NCI-H82 (cell line): ENCODE data around the gene TSPAN12.
A peak's percentile ranks its signal among the peaks of the same experiment; 100 is the strongest.
"Not testable (repeated sequence)": the region's sequence is repeated elsewhere in the genome, so short reads cannot be mapped to it uniquely, and the experiment has no call there.

Source experiments
- DNase-seq: peaks from one replicate; lab custom pipeline; 2025; lab: John Stamatoyannopoulos, UW

TSPAN12 gene, protein sequence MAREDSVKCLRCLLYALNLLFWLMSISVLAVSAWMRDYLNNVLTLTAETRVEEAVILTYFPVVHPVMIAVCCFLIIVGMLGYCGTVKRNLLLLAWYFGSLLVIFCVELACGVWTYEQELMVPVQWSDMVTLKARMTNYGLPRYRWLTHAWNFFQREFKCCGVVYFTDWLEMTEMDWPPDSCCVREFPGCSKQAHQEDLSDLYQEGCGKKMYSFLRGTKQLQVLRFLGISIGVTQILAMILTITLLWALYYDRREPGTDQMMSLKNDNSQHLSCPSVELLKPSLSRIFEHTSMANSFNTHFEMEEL

GRCh38 chr7:120857588-120858573, at the start of gene TSPAN12:
Gene TSPAN12 (minus strand): TSS chr7:120858144. CDS start chr7:120856763, 1,381 bp downstream.
- DNase-seq = peak; percentile 86

DNA sequence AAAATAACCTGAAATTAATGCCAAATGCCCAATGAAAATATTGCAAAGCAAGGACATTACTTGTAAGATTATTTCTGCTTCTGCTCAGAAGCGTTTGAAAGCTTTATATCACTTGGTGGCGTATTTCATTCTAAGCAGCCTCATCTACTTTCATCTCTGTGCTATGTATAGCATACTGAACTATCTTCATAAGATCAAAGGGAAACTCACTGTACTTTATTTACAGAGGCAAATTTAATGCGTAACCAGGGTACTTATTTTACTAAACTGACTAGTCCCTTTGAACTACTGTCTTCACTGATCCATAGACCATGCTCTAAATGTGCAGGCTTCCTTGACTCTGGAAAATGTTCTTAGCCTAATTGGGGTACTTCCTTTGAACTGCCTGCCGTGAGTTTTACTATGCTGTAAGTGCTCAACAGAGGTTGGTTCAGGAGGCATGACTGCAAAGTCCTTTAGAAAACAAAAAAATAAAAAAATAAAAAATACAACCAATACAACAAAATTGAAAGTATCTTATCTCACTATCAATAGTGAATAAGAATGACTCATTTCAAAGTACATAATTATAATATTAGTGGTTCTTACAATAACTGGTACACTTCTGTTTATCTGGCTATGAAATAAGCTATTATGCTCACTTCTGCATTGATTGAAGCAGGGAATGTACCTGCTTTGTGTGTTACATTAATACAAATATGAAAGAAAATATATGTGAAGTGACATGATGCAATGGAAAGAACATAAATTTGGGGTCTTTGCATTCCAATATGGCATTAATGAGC, 41.0 kb upstream of the TSPAN12 start:
- DNase-seq = no peak

- not testable (repeated sequence) for DNase-seq
Observed at GRCh38 chr7:120895253-120895652, 37.3 kb upstream of the TSPAN12 start.

DNA sequence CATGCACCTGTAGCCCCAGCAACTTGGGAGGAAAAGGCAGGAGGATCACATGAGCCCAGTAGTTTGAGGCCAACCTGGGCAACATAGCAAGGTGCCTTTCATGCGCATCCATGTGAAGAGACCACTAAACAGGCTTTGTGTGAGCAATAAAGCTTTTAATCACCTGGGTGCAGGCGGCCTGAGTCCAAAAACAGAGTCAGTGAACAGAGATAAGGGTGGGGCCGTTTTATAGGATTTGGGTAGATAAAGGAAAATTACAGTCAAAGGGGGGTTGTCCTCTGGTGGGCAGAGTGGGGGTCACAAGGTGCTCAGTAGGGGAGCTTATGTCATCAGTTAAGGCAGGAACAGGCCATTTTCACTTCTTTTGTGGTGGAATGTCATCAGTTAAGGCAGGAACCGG, 27.7 kb upstream of the TSPAN12 start:
- peak; percentile 27 for DNase-seq

- DNase-seq = peak; percentile 36
Observed at GRCh38 chr7:120877701-120878100, 19.8 kb upstream of the TSPAN12 start.

DNA sequence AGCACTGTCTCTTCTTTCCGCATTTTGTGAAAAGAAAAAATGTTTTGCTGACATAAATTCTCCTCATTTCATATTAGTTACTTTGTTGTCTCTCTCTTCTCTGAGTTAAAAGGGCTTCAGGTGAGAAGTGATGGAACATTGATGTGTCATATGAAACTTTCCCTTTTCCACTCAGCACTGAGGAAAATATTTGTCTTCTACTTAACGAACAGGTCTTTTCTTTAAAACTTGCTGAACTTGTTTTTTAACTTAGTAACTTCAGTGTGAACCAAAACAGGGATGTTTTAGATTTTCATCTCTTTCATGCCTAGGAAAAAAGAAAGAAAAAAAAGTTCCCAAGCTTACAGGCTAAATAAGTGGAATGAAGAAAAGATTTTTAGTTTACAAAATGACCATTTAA, 19.0 kb upstream of the TSPAN12 start:
- no peak for DNase-seq

DNA sequence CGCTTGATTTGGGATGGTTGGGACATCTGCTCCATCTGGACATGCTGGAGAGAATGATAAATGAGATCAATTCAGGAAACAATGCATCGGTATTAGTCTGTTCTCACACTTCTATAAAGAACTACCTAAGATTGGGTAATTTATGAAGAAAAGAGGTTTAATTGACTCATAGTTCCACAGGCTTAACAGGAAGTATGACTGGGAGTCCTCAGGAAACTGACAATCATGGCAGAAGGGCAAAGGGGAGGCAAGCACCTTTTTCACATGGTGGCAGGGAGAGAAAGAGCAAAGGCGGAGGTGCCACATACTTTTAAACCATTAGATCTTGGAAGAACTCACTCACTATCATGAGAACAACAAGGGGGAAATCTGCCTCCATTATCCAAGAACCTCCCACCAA, 16.8 kb upstream of the TSPAN12 start:
- DNase-seq = peak; percentile 58

DNA sequence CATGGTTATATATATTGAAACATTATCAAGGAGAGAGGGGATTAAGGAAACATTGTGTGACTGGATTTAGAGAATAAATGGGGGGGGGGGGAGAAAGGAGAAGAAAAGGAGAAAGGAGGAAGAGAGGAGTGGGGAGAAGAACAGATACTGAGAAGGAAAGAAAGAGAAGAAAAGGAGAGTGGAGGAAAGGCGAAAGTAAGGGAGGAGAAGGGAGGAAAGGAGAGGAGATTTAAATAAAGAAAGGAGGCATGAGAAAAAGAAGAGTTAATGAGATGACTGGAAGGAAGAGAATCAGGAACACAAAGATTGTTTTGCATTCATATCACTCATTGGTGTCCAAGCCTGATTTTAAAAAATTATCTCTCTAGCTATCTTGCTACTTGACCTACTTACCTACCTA, 16.1 kb upstream of the TSPAN12 start:
- no peak for DNase-seq

GRCh38 chr7:120873401-120873800, 15.5 kb upstream of the TSPAN12 start:
- DNase-seq = no peak

GRCh38 chr7:120869700-120870099, 11.8 kb upstream of the TSPAN12 start:
- no peak for DNase-seq

DNA sequence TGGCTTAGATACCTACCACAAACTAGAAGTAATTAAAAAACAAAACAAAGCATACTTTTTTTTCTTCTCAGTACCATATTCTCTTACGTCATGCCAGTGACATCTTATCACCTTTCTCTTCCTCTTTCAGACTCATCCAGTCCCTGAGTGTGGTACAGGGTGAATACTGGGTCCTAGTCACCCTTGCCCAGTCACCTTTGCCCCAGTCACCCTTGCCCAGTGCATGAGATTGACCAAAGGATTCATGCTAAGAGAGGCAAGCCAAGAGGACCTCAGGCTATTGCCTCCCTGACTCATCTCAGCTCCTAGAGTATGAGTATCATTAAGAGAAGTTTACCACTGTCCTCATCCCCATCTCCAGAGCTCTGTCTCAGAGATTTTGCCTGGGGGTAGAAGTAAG, 10.0 kb upstream of the TSPAN12 start:
- no peak for DNase-seq

GRCh38 chr7:120865191-120865981, 7.4 kb upstream of the TSPAN12 start:
- DNase-seq = no peak

DNA sequence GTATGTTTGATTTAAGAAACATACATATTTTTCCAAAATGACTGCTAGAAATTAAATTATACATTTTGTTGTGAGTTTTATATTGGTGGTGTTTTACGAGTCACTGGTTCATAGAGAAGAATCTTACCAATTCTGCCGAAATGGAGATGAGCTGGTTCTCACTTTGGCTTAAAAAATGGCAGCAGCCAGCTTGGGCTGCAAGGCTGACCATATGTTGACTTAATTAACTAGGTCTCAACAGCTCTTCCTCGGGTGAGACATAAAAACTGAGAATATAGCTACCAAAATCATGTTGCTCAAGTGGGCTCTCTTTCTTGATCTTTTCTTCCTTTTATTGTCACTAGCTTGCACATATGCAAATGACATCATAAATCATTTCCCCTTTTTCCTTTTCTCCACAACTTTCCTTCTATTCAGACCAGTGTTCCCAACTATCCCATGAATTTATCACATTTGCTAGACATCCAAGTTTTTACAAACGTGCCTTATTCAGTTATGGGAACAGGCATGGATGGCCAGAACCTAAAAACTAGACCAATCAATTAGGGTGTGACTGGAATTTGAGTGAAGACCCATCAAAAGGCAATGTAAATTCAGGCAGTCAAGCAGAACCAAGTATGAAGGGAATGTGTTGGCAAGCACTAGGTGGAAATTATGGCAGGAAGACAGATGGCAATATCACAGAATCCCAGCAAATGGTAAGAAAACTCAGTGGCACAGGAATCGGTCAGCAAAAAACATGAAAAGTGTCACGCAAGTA, 6.4 kb upstream of the TSPAN12 start:
- peak; percentile 21 for DNase-seq

DNA sequence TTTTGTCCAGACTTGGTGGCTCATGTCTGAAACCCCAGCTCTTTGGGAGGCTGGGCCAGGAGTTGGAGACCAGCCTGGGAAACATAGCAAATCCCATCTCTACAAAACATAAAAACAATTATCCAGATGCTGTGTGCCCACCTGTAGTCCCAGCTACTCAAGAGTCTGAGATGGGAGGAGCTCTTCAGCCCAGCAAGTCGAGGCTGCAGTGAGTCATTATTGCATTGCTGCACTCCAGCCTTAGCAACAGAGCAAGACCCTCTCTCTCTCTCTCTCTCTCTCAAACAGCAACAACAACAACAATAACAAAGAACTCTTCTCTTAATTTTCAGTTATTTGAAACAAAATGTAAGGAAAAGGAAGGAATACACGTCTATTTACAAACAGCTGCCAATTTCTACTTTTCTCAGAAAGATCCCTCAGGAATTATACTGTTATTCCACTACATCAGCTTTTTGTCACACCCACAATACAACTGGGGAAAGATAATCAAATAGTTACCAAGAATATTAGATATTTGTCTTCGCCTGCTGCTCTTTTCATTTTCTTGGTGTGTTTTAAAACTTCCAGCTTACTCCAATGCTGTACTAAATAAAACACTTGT, 5.1 kb upstream of the TSPAN12 start:
- DNase-seq = no peak

GRCh38 chr7:120860156-120860555, 2.2 kb upstream of the TSPAN12 start:
- no peak for DNase-seq

DNA sequence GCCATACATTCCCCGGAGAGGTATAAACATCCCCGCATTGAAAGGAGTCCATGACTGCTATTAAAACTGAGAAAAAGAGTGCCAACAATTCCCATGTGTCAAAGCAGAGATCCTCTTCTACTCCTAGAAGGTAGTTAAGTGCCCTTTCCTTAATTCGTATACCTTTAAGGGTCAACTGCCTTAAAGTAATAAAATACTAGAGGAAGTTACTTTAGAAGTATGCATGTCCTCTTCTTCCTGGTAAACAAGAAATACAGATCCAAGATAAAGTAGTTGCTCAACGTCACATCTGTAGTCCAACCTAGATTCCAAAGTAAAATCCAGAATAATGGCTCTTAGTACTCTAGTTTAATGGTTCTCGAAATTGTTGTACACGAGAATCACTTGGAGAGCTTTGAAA, 1.5 kb upstream of the TSPAN12 start:
- DNase-seq = no peak

DNA sequence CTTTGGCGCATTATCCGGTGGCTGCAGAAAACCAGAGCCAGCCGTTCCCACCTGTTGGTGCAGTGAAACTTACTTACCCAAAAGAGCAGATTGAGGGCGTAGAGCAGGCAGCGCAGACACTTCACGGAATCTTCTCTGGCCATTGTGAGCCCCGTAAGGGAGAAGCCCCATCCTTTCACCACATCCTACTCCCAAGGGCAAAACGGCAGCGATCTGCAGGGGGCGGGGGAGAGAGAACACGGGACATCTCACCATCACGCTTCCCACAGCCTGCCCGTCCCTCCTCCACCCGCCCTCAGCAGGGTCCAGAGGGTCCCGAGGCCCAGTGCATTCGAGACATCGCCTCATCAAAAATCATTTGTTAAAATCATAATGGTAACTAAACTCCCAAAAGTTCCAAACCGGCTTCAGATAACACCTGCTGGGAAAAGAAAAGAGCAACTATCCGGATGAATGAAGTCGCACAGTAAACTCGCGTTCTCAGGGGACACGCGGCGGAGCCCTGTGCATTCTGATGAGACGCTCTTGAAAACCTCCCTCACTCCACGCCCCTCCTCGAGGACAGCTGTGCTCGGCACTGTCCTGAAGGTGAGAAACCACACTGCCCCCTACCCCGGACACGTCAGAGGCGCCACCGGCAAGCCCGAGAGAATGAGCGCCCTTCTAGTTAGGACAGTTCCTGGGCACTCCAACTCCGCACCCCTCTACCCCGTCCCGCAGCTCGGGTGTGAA, 1.2 kb downstream of the TSPAN12 start:
- DNase-seq = peak; percentile 65

- DNase-seq = no peak
Observed at GRCh38 chr7:120856198-120856597, 1.7 kb downstream of the TSPAN12 start.

DNA sequence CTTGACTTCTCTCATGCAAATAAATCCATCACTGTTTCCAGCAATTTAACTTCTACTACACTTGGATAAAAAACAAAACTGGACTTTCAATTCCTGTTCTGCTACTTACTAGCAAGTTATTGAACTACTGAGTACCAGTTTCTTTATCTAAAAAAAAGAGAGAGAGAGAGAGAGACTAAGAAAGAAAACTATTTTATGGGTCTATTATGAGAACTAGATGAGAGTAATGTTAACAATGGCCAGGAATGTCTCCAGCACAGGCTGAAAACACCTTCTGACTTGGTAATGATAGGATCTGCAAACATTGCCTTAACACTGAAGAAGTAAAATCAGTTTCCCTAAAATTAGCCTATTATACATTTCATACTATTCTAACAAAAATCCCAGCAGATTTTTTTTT, 5.2 kb downstream of the TSPAN12 start:
- no peak for DNase-seq

GRCh38 chr7:120843109-120843508, 14.8 kb downstream of the TSPAN12 start:
- no peak for DNase-seq
